SK-N-SH treated with all-trans-retinoic acid at 6 μM for 48 hours (cell line): ENCODE data around the gene B3GALT6.

Source experiments
- ATAC-seq: fragments of 200-7000 bp; cut with Tn5 transposase; 3 replicates; pipeline ENCODE4 v1.9.1; 2020; ENCODE audit warnings: mild to moderate bottlenecking, moderate library complexity
- ARNTL ChIP-seq: fragments of 450-650 bp; formaldehyde crosslinking; IDR thresholded peaks from 2 replicates; pipeline ENCODE4 v1.5.0; 2020; ENCODE audit warnings: low read depth, mild to moderate bottlenecking, moderate library complexity, borderline replicate concordance
- BACH2 ChIP-seq: fragments of 250-450 bp; sonication (Bioruptor Pico); IDR thresholded peaks from 2 replicates; pipeline ENCODE4 v1.9.0; 2021; ENCODE audit warnings: mild to moderate bottlenecking, borderline replicate concordance
- CREB5 ChIP-seq: fragments of 250-450 bp; sonication (Bioruptor Pico); IDR thresholded peaks from 2 replicates; pipeline ENCODE4 v1.5.1; 2020; ENCODE audit warnings: low read depth, mild to moderate bottlenecking, moderate library complexity
- CSDC2 ChIP-seq: fragments of 250-450 bp; sonication (Bioruptor Pico); IDR thresholded peaks from 2 replicates; pipeline ENCODE4 v1.5.0; 2020; ENCODE audit warnings: mild to moderate bottlenecking, moderate library complexity
- CSRNP3 ChIP-seq: fragments of 250-450 bp; sonication (Bioruptor Pico); IDR thresholded peaks from 2 replicates; pipeline ENCODE4 v1.5.1; 2021; ENCODE audit warnings: mild to moderate bottlenecking, moderate library complexity
- ESRRG ChIP-seq: fragments of 250-450 bp; sonication (Bioruptor Pico); IDR thresholded peaks from 2 replicates; pipeline ENCODE4 v1.6.1; 2021; ENCODE audit warnings: mild to moderate bottlenecking
- GLIS3 ChIP-seq: fragments of 250-450 bp; sonication (Bioruptor Pico); IDR thresholded peaks from 2 replicates; pipeline ENCODE4 v1.5.0; 2020; ENCODE audit warnings: mild to moderate bottlenecking, moderate library complexity
- ISL1 ChIP-seq: fragments of 250-450 bp; sonication (Bioruptor Pico); IDR thresholded peaks from 2 replicates; pipeline ENCODE4 v2.1.2; 2022; ENCODE audit warnings: mild to moderate bottlenecking, moderate library complexity
- OSR1 ChIP-seq: fragments of 250-450 bp; sonication (Bioruptor Pico); IDR thresholded peaks from 2 replicates; pipeline ENCODE4 v1.8.0; 2022; ENCODE audit warnings: moderate library complexity, mild to moderate bottlenecking, inconsistent platforms
- PATZ1 ChIP-seq: fragments of 250-450 bp; sonication (Bioruptor Pico); IDR thresholded peaks from 2 replicates; pipeline ENCODE4 v1.8.0; 2020; ENCODE audit warnings: mild to moderate bottlenecking, moderate library complexity, borderline replicate concordance
- POU6F1 ChIP-seq: fragments of 250-450 bp; sonication (Bioruptor Pico); IDR thresholded peaks from 2 replicates; pipeline ENCODE4 v1.8.0; 2021; ENCODE audit warnings: low read depth, mild to moderate bottlenecking, moderate library complexity, borderline replicate concordance
- PPARA ChIP-seq: fragments of 250-450 bp; sonication (Bioruptor Pico); IDR thresholded peaks from 2 replicates; pipeline ENCODE4 v1.5.0; 2020; ENCODE audit warnings: mild to moderate bottlenecking, borderline replicate concordance
- RARB ChIP-seq: fragments of 250-450 bp; sonication (Bioruptor Pico); IDR thresholded peaks from 2 replicates; pipeline ENCODE4 v1.8.0; 2021; ENCODE audit warnings: mild to moderate bottlenecking, moderate library complexity
- SNAI2 ChIP-seq: fragments of 250-450 bp; sonication (Bioruptor Pico); IDR thresholded peaks from 2 replicates; pipeline ENCODE4 v1.5.0; 2020; ENCODE audit warnings: mild to moderate bottlenecking, moderate library complexity
- TCF4 ChIP-seq: fragments of 250-450 bp; sonication (Bioruptor Pico); IDR thresholded peaks from 2 replicates; pipeline ENCODE4 v1.8.0; 2021; ENCODE audit warnings: mild to moderate bottlenecking, moderate library complexity, borderline replicate concordance
- TOX ChIP-seq: fragments of 250-450 bp; sonication (Bioruptor Pico); IDR thresholded peaks from 2 replicates; pipeline ENCODE4 v1.8.0; 2021; ENCODE audit warnings: mild to moderate bottlenecking, moderate library complexity, borderline replicate concordance
- TSHZ2 ChIP-seq: fragments of 250-450 bp; sonication (Bioruptor Pico); IDR thresholded peaks from 2 replicates; pipeline ENCODE4 v1.5.0; 2020; ENCODE audit warnings: mild to moderate bottlenecking, moderate library complexity
- ZC3H10 ChIP-seq: fragments of 250-450 bp; sonication (Bioruptor Pico); IDR thresholded peaks from 2 replicates; pipeline ENCODE4 v1.5.1; 2021; ENCODE audit warnings: mild to moderate bottlenecking, moderate library complexity
- ZFP3 ChIP-seq: fragments of 250-450 bp; sonication (Bioruptor Pico); IDR thresholded peaks from 2 replicates; pipeline ENCODE4 v1.5.0; 2020; ENCODE audit warnings: mild to moderate bottlenecking, moderate library complexity
- ZFP30 ChIP-seq: fragments of 450-650 bp; formaldehyde crosslinking; IDR thresholded peaks from 2 replicates; pipeline ENCODE4 v1.5.0; 2022; ENCODE audit warnings: mild to moderate bottlenecking, moderate library complexity
- ZNF565 ChIP-seq: fragments of 450-650 bp; formaldehyde crosslinking; conservative IDR thresholded peaks from 2 replicates; pipeline ENCODE4 v1.5.0; 2020; ENCODE audit warnings: low read depth, mild to moderate bottlenecking, moderate library complexity
- ZNF70 ChIP-seq: fragments of 450-650 bp; formaldehyde crosslinking; IDR thresholded peaks from 2 replicates; pipeline ENCODE4 v1.5.0; 2020; ENCODE audit warnings: mild to moderate bottlenecking, moderate library complexity
- ZNF8 ChIP-seq: fragments of 450-650 bp; formaldehyde crosslinking; IDR thresholded peaks from 2 replicates; pipeline ENCODE4 v1.5.0; 2020; ENCODE audit warnings: mild to moderate bottlenecking, moderate library complexity

Gene B3GALT6

GRCh38 chr1:1238702-1239178 lies 6.7 kb downstream of the B3GALT6 start:
- no peak; the same call in 2 of the 3 replicates for ATAC-seq
- TF ChIP-seq ISL1 (CRISPR knock-in tag) = no peak
- TF ChIP-seq POU6F1 (CRISPR knock-in tag) = no peak
- no peak for TF ChIP-seq CSDC2
- TF ChIP-seq RARB = no peak
- no peak for TF ChIP-seq SNAI2
- no peak for TF ChIP-seq ZFP3 (CRISPR knock-in tag)
- TF ChIP-seq PPARA (CRISPR knock-in tag) = no peak
- no peak for TF ChIP-seq TSHZ2 (CRISPR knock-in tag)
- TF ChIP-seq TCF4 (CRISPR knock-in tag) = no peak
- no peak for TF ChIP-seq ARNTL
- no peak for TF ChIP-seq PATZ1 (CRISPR knock-in tag)
- TF ChIP-seq ESRRG (CRISPR knock-in tag) = no peak
- no peak for TF ChIP-seq ZNF565

GRCh38 chr1:1239227-1239613 lies 7.2 kb downstream of the B3GALT6 start:
- ATAC-seq = no peak
- no peak for TF ChIP-seq CSRNP3 (CRISPR knock-in tag)
- no peak for TF ChIP-seq ZFP30
- no peak for TF ChIP-seq ESRRG (CRISPR knock-in tag)
- TF ChIP-seq ZFP3 (CRISPR knock-in tag) = no peak
- TF ChIP-seq ZNF70 = no peak
- TF ChIP-seq ZNF565 = no peak
- no peak for TF ChIP-seq GLIS3
- TF ChIP-seq OSR1 (CRISPR knock-in tag) = no peak
- TF ChIP-seq RARB = no peak

- no peak for TF ChIP-seq ZNF8 (CRISPR knock-in tag)
- no peak for TF ChIP-seq ESRRG (CRISPR knock-in tag)
- TF ChIP-seq POU6F1 (CRISPR knock-in tag) = no peak
- no peak for TF ChIP-seq ARNTL
- TF ChIP-seq TOX (CRISPR knock-in tag) = no peak
- no peak for TF ChIP-seq CREB5 (CRISPR knock-in tag)
- TF ChIP-seq ZNF70 = no peak
- no peak for TF ChIP-seq SNAI2
- no peak for TF ChIP-seq PPARA (CRISPR knock-in tag)
- no peak for TF ChIP-seq ZFP3 (CRISPR knock-in tag)
- no peak for TF ChIP-seq ZFP30
- no peak for TF ChIP-seq BACH2 (CRISPR knock-in tag)
- TF ChIP-seq ZC3H10 (CRISPR knock-in tag) = no peak
- peak; percentile 2; the same call in 1 of the 3 replicates for ATAC-seq
These were observed 7.7 kb downstream of the B3GALT6 start for GRCh38 chr1:1239614-1240347.
